Activated naive CD8-positive, alpha-beta T cell treated with anti-CD3 and anti-CD28 coated beads, Interleukin-2, amount 10 ng/mL, durations not matched to agents 7 days and 5 days (primary cell): ENCODE measurements around the gene IL12RB2. TPM values are rescaled to one million over a fixed set of nuclear protein-coding genes. Genes with fewer than 3 reads are reported as not detected.

Experiments
- ATAC-seq: fragments of 150-1000 bp; cut with Tn5 transposase; one replicate; pipeline ENCODE4 v1.10.0; 2021; ENCODE audit warnings: low read depth, moderate library complexity
- POLR2A ChIA-PET: fragments of 350-600 bp; sonication (Branson Sonifier 250); formaldehyde crosslinking; loops from one replicate; lab custom pipeline; 2021; ENCODE audit warnings: antibody characterized with exemption; lab: Charles Lee
- DNase-seq: peaks from one replicate; pipeline ENCODE4 v3.0.0; 2021
- H3K27ac Mint-ChIP-seq: one replicate; pipeline ENCODE4 v1.8.0; 2022; ENCODE audit warnings: mild to moderate bottlenecking, mixed read lengths
- H3K27me3 Mint-ChIP-seq: one replicate; pipeline ENCODE4 v1.8.0; 2022; ENCODE audit warnings: mild to moderate bottlenecking, moderate library complexity, mixed read lengths
- H3K36me3 Mint-ChIP-seq: one replicate; pipeline ENCODE4 v1.8.0; 2021; ENCODE audit warnings: mild to moderate bottlenecking, mixed read lengths
- H3K4me1 Mint-ChIP-seq: one replicate; pipeline ENCODE4 v1.8.0; 2021; ENCODE audit warnings: mixed read lengths
- H3K4me3 Mint-ChIP-seq: one replicate; pipeline ENCODE4 v1.8.0; 2022; ENCODE audit warnings: mild to moderate bottlenecking, moderate library complexity, mixed read lengths
- H3K9me3 Mint-ChIP-seq: one replicate; pipeline ENCODE4 v1.8.0; 2021; ENCODE audit warnings: mixed read lengths
- total RNA-seq, 2 experiments: library from RNA; stranded (reverse); gene quantifications; one replicate each; pipeline ENCODE4 v1.2.3, GENCODE V29; 2021

The IL12RB2 gene
- 10 to 100 TPM; 14.5 to 15.2 TPM for total RNA-seq

- POLR2A ChIA-PET = interaction anchor here (1.0 to 1.6 kb wide), 7 partner anchors 24 to 124 kb away, joined by 3 to 7 read pairs (median 5); no protein-coding TSS in a partner anchor
- Mint-ChIP-seq H3K27me3 (no peaks in the 10 kb centered on the region), H3K9me3 (peaks cover 1% of the 10 kb centered on the region)
Observed at GRCh38 chr1:67307251-67308060, at the start of gene IL12RB2. Gene IL12RB2 (plus strand): TSS chr1:67307873. CDS start chr1:67320369, 12,496 bp downstream.

GRCh38 chr1:67261680-67262079 is 46.0 kb upstream of the IL12RB2 start:
- DNase-seq = no peak
- Mint-ChIP-seq H3K36me3 (peaks cover 2% of the 10 kb centered on the region), H3K27ac (no peak overlapping the region), H3K27me3 (no peaks in the 10 kb centered on the region), H3K4me1 (peaks cover 27% of the 10 kb centered on the region), H3K9me3 (no peaks in the 10 kb centered on the region), H3K4me3 (no peak overlapping the region)
- POLR2A ChIA-PET = interaction anchor here (1.1 kb wide), 1 partner anchor 40 kb away, joined by 3 read pairs; no protein-coding TSS in a partner anchor
- ATAC-seq = peak; percentile 64

More at GRCh38 chr1:67307251-67308060, at the start of gene IL12RB2:
- ATAC-seq (peak; percentile 77), DNase-seq (peak; percentile 70)
- peaks cover 53% of the 10 kb centered on the region for H3K4me1 Mint-ChIP-seq
- peak within 1 kb of the TSS; percentile 95 for H3K4me3 Mint-ChIP-seq
- H3K27ac Mint-ChIP-seq = peak within 1 kb of the TSS; percentile 92
- H3K36me3 Mint-ChIP-seq = peaks cover 19% of the 10 kb centered on the region

- no peaks in the 10 kb centered on the region for H3K27me3 Mint-ChIP-seq
- H3K36me3 Mint-ChIP-seq = peaks cover 2% of the 10 kb centered on the region
- ATAC-seq = no peak
- peaks cover 29% of the 10 kb centered on the region for H3K4me1 Mint-ChIP-seq
- H3K4me3 Mint-ChIP-seq = no peak overlapping the region
- H3K9me3 Mint-ChIP-seq = no peaks in the 10 kb centered on the region
- no peak overlapping the region for H3K27ac Mint-ChIP-seq
- POLR2A ChIA-PET = no interaction called here
- no peak for DNase-seq
Observed at GRCh38 chr1:67262735-67263134, 44.9 kb upstream of the IL12RB2 start.

GRCh38 chr1:67264152-67264551 is 43.5 kb upstream of the IL12RB2 start:
- ATAC-seq = no peak
- no peak for DNase-seq
- H3K27ac Mint-ChIP-seq = no peak overlapping the region
- peaks cover 5% of the 10 kb centered on the region for H3K36me3 Mint-ChIP-seq
- peaks cover 34% of the 10 kb centered on the region for H3K4me1 Mint-ChIP-seq
- H3K4me3 Mint-ChIP-seq = no peak overlapping the region
- H3K9me3 Mint-ChIP-seq = no peaks in the 10 kb centered on the region
- POLR2A ChIA-PET = no interaction called here
- H3K27me3 Mint-ChIP-seq = no peaks in the 10 kb centered on the region

GRCh38 chr1:67264899-67265298 is 42.8 kb upstream of the IL12RB2 start:
- peak overlapping the region; percentile 72 for H3K27ac Mint-ChIP-seq
- ATAC-seq (peak; percentile 72), DNase-seq (no peak)
- no peaks in the 10 kb centered on the region for H3K27me3 Mint-ChIP-seq
- H3K9me3 Mint-ChIP-seq = no peaks in the 10 kb centered on the region
- H3K4me3 Mint-ChIP-seq = peak overlapping the region; percentile 23
- H3K36me3 Mint-ChIP-seq = peaks cover 5% of the 10 kb centered on the region
- peaks cover 34% of the 10 kb centered on the region for H3K4me1 Mint-ChIP-seq
- POLR2A ChIA-PET = no interaction called here

GRCh38 chr1:67269061-67269460 is 38.6 kb upstream of the IL12RB2 start:
- POLR2A ChIA-PET = no interaction called here
- Mint-ChIP-seq H3K9me3 (peaks cover 19% of the 10 kb centered on the region), H3K36me3 (peaks cover 26% of the 10 kb centered on the region), H3K27ac (no peak overlapping the region), H3K4me3 (no peak overlapping the region), H3K4me1 (peaks cover 20% of the 10 kb centered on the region), H3K27me3 (no peaks in the 10 kb centered on the region)
- ATAC-seq (no peak), DNase-seq (no peak)

GRCh38 chr1:67270541-67270940 is 37.1 kb upstream of the IL12RB2 start:
- POLR2A ChIA-PET = no interaction called here
- Mint-ChIP-seq H3K36me3 (peaks cover 27% of the 10 kb centered on the region), H3K27me3 (no peaks in the 10 kb centered on the region), H3K27ac (no peak overlapping the region), H3K4me3 (no peak overlapping the region), H3K4me1 (peaks cover 27% of the 10 kb centered on the region), H3K9me3 (peaks cover 19% of the 10 kb centered on the region)
- ATAC-seq (no peak), DNase-seq (no peak)

GRCh38 chr1:67273591-67273990 is 34.1 kb upstream of the IL12RB2 start:
- Mint-ChIP-seq H3K4me1 (peaks cover 20% of the 10 kb centered on the region), H3K4me3 (no peak overlapping the region), H3K27me3 (no peaks in the 10 kb centered on the region), H3K27ac (peak overlapping the region; percentile 59), H3K9me3 (peaks cover 25% of the 10 kb centered on the region), H3K36me3 (peaks cover 36% of the 10 kb centered on the region)
- ATAC-seq (no peak), DNase-seq (no peak)
- POLR2A ChIA-PET = interaction anchor here (0.6 to 0.7 kb wide), 2 partner anchors 38 to 125 kb away, joined by 3 read pairs; no protein-coding TSS in a partner anchor

- H3K9me3 Mint-ChIP-seq = peaks cover 25% of the 10 kb centered on the region
- ATAC-seq (peak; percentile 97), DNase-seq (no peak)
- peak overlapping the region; percentile 32 for H3K4me3 Mint-ChIP-seq
- H3K4me1 Mint-ChIP-seq = peaks cover 20% of the 10 kb centered on the region
- H3K27ac Mint-ChIP-seq = peak overlapping the region; percentile 75
- POLR2A ChIA-PET = interaction anchor here (0.5 to 1.1 kb wide), 3 partner anchors 21 to 71 kb away, joined by 3 to 9 read pairs (median 3); no protein-coding TSS in a partner anchor
- peaks cover 36% of the 10 kb centered on the region for H3K36me3 Mint-ChIP-seq
- no peaks in the 10 kb centered on the region for H3K27me3 Mint-ChIP-seq
Observed at GRCh38 chr1:67274623-67275325, 32.9 kb upstream of the IL12RB2 start.

GRCh38 chr1:67280696-67281095 is 27.0 kb upstream of the IL12RB2 start:
- DNase-seq (no peak), ATAC-seq (no peak)
- Mint-ChIP-seq H3K4me1 (peaks cover 6% of the 10 kb centered on the region), H3K27me3 (no peaks in the 10 kb centered on the region), H3K27ac (no peak overlapping the region), H3K9me3 (peaks cover 4% of the 10 kb centered on the region), H3K36me3 (peaks cover 13% of the 10 kb centered on the region), H3K4me3 (no peak overlapping the region)
- POLR2A ChIA-PET = no interaction called here

- H3K4me3 Mint-ChIP-seq = no peak overlapping the region
- DNase-seq = no peak
- no peak overlapping the region for H3K27ac Mint-ChIP-seq
- no peaks in the 10 kb centered on the region for H3K9me3 Mint-ChIP-seq
- no peaks in the 10 kb centered on the region for H3K27me3 Mint-ChIP-seq
- H3K36me3 Mint-ChIP-seq = peaks cover 8% of the 10 kb centered on the region
- ATAC-seq = no peak
- peaks cover 10% of the 10 kb centered on the region for H3K4me1 Mint-ChIP-seq
- POLR2A ChIA-PET = no interaction called here
Observed at GRCh38 chr1:67281244-67281643, 26.4 kb upstream of the IL12RB2 start.

GRCh38 chr1:67285780-67286488 is 21.7 kb upstream of the IL12RB2 start:
- Mint-ChIP-seq H3K4me3 (no peak overlapping the region), H3K9me3 (peaks cover 6% of the 10 kb centered on the region), H3K36me3 (peaks cover 7% of the 10 kb centered on the region), H3K27ac (no peak overlapping the region), H3K27me3 (no peaks in the 10 kb centered on the region), H3K4me1 (peaks cover 18% of the 10 kb centered on the region)
- no peak for DNase-seq
- POLR2A ChIA-PET = no interaction called here
- ATAC-seq = peak; percentile 68

GRCh38 chr1:67290236-67290635 is 17.4 kb upstream of the IL12RB2 start:
- ATAC-seq (no peak), DNase-seq (no peak)
- no peak overlapping the region for H3K4me3 Mint-ChIP-seq
- H3K27ac Mint-ChIP-seq = no peak overlapping the region
- POLR2A ChIA-PET = no interaction called here
- H3K4me1 Mint-ChIP-seq = peaks cover 17% of the 10 kb centered on the region
- peaks cover 25% of the 10 kb centered on the region for H3K36me3 Mint-ChIP-seq
- peaks cover 15% of the 10 kb centered on the region for H3K9me3 Mint-ChIP-seq
- no peaks in the 10 kb centered on the region for H3K27me3 Mint-ChIP-seq
